Lung microvascular endothelial cell (primary cell): ENCODE results near the gene APOBEC3A. TPM values are rescaled to one million over a fixed set of nuclear protein-coding genes. Genes with fewer than 3 reads are reported as not detected.
"Not testable (repeated sequence)": the region's sequence is repeated elsewhere in the genome, so short reads cannot be mapped to it uniquely, and the experiment has no call there.

ENCODE experiments used
- DNase-seq, 2 donors: peaks; one replicate each; pipeline versions ENCODE4 v3.0.0 to v3.0.0-alpha.2; 2010; ENCODE audit warnings: low read depth in 2 of 2
- total RNA-seq: library from RNA; depleted of rRNA; stranded (reverse); fragments of >200 nt; gene quantifications from 2 replicates; pipeline ENCODE4 v1.2.1, GENCODE V29; 2014

APOBEC3A gene
- total RNA-seq, 1 donor from 2014 or later: not detected

GRCh38 chr22:38980587-38980986, 23.2 kb downstream of the APOBEC3A start:
- not testable (repeated sequence) for DNase-seq

GRCh38 chr22:38981005-38981991, 23.9 kb downstream of the APOBEC3A start:
- peak in 1 of 2 donors; percentile 16 for DNase-seq

GRCh38 chr22:38981992-38982927, 24.9 kb downstream of the APOBEC3A start, which contains the start of gene APOBEC3B:
Gene APOBEC3B (plus strand): TSS chr22:38982347. CDS start chr22:38982454, 107 bp downstream.
- DNase-seq: peak; percentile 56 to 86

- DNase-seq: no peak
These were observed 26.8 kb downstream of the APOBEC3A start for GRCh38 chr22:38984224-38984623.

GRCh38 chr22:38984784-38985757, 27.7 kb downstream of the APOBEC3A start:
- peak; percentile 12 to 22 for DNase-seq

GRCh38 chr22:38986629-38987028, 29.2 kb downstream of the APOBEC3A start:
- no peak for DNase-seq

GRCh38 chr22:38987171-38987895, 29.9 kb downstream of the APOBEC3A start:
- DNase-seq: no peak

GRCh38 chr22:38989466-38989865, 32.1 kb downstream of the APOBEC3A start:
- no peak for DNase-seq

- peak in 1 of 2 donors; percentile 26 for DNase-seq
These were observed 35.5 kb downstream of the APOBEC3A start for GRCh38 chr22:38992871-38993371.

GRCh38 chr22:38996105-38996504, 38.7 kb downstream of the APOBEC3A start:
- DNase-seq: no peak

- no peak for DNase-seq
These were observed 40.1 kb downstream of the APOBEC3A start for GRCh38 chr22:38997518-38997917.

GRCh38 chr22:39003165-39003638, 45.8 kb downstream of the APOBEC3A start:
- peak; percentile 80 to 81 for DNase-seq

GRCh38 chr22:39007177-39007576, 49.8 kb downstream of the APOBEC3A start:
- DNase-seq: no peak

GRCh38 chr22:39008271-39008850, 51.0 kb downstream of the APOBEC3A start:
- not testable (repeated sequence) for DNase-seq

- no peak for DNase-seq
These were observed 53.5 kb downstream of the APOBEC3A start for GRCh38 chr22:39010946-39011345.
